ENCODE results near the gene MVB12A. TPM values are rescaled to one million over a fixed set of nuclear protein-coding genes. Genes with fewer than 3 reads are reported as not detected.

MVB12A gene
- 29.7 to 43.1 TPM (median 38.5 TPM) in 5 replicates for total RNA-seq (2022; extraction: Qiagen RNA extraction; ENCODE audit: low read depth)

GRCh38 chr19:17419621-17420474 lies at the start of gene MVB12A:
Gene MVB12A (plus strand): TSS chr19:17420047. CDS start chr19:17420136, 89 bp downstream.

GRCh38 chr19:17376935-17377600 lies 42.8 kb upstream of the MVB12A start, which contains the start of gene PLVAP:
Gene PLVAP (minus strand): TSS chr19:17377342. CDS start chr19:17377288, 54 bp downstream.

GRCh38 chr19:17393914-17394313 lies 25.9 kb upstream of the MVB12A start, which contains the start of gene CCDC194:
Gene CCDC194 (minus strand): TSS chr19:17394196. CDS start chr19:17394158, 38 bp downstream.

GRCh38 chr19:17405250-17406045 lies 14.4 kb upstream of the MVB12A start, which contains the start of gene BST2:
Gene BST2 (minus strand): TSS chr19:17405630. CDS start chr19:17405575, 55 bp downstream.

GRCh38 chr19:17448131-17448967 lies 28.5 kb downstream of the MVB12A start, which contains the start of gene TMEM221:
Gene TMEM221 (minus strand): TSS chr19:17448668. CDS start chr19:17448462, 206 bp downstream.

GRCh38 chr19:17460372-17461230 lies 40.8 kb downstream of the MVB12A start, which contains the start of gene NXNL1:
Gene NXNL1 (minus strand): TSS chr19:17460926. CDS start chr19:17460869, 57 bp downstream.

GRCh38 chr19:17470068-17470841 lies 50.4 kb downstream of the MVB12A start, which contains the start of gene SLC27A1:
Gene SLC27A1 (plus strand): TSS chr19:17470524. CDS start chr19:17470541, 17 bp downstream.

Other genes starting within 250 kb of the MVB12A start
- 14.7 to 16.4 TPM (median 15.3 TPM) in 5 replicates for gene USE1, start 204.7 kb upstream of the MVB12A start, total RNA-seq (2022; extraction: Qiagen RNA extraction; ENCODE audit: low read depth)
- gene OCEL1, start 193.8 kb upstream of the MVB12A start, total RNA-seq (2022; extraction: Qiagen RNA extraction; ENCODE audit: low read depth) = 9.8 to 13.9 TPM (median 10.9 TPM) in 5 replicates
- 23.3 to 58.5 TPM (median 49.9 TPM) in 5 replicates for gene NR2F6, start 174.1 kb upstream of the MVB12A start, total RNA-seq (2022; extraction: Qiagen RNA extraction; ENCODE audit: low read depth)
- not detected in 5 replicates for gene USHBP1, start 155.3 kb upstream of the MVB12A start, total RNA-seq (2022; extraction: Qiagen RNA extraction; ENCODE audit: low read depth)
- 58.4 to 65.2 TPM (median 62.0 TPM) in 5 replicates for gene BABAM1, start 152.6 kb upstream of the MVB12A start, total RNA-seq (2022; extraction: Qiagen RNA extraction; ENCODE audit: low read depth)
- gene ANKLE1, start 138.1 kb upstream of the MVB12A start, total RNA-seq (2022; extraction: Qiagen RNA extraction; ENCODE audit: low read depth) = 0.27 to 0.76 TPM (median 0.40 TPM) in 5 replicates
- 2.0 to 3.6 TPM (median 3.2 TPM) in 5 replicates for gene ABHD8, start 116.6 kb upstream of the MVB12A start, total RNA-seq (2022; extraction: Qiagen RNA extraction; ENCODE audit: low read depth)
- gene MRPL34, start 114.2 kb upstream of the MVB12A start, total RNA-seq (2022; extraction: Qiagen RNA extraction; ENCODE audit: low read depth) = 52.6 to 96.7 TPM (median 84.9 TPM) in 5 replicates
- 53.8 to 73.0 TPM (median 68.7 TPM) in 5 replicates for gene DDA1, start 110.5 kb upstream of the MVB12A start, total RNA-seq (2022; extraction: Qiagen RNA extraction; ENCODE audit: low read depth)
- 2.1 to 4.3 TPM (median 3.9 TPM) in 5 replicates for gene ANO8, start 85.2 kb upstream of the MVB12A start, total RNA-seq (2022; extraction: Qiagen RNA extraction; ENCODE audit: low read depth)
- 18.0 to 24.5 TPM (median 21.1 TPM) in 5 replicates for gene GTPBP3, start 82.5 kb upstream of the MVB12A start, total RNA-seq (2022; extraction: Qiagen RNA extraction; ENCODE audit: low read depth)
- gene PLVAP, start 42.7 kb upstream of the MVB12A start, total RNA-seq (2022; extraction: Qiagen RNA extraction; ENCODE audit: low read depth) = not detected in 5 replicates
- gene CCDC194, start 25.9 kb upstream of the MVB12A start, total RNA-seq (2022; extraction: Qiagen RNA extraction; ENCODE audit: low read depth) = not detected in 5 replicates
- 0.13 to 0.47 TPM (median 0.24 TPM) in 5 replicates for gene BST2, start 14.4 kb upstream of the MVB12A start, total RNA-seq (2022; extraction: Qiagen RNA extraction; ENCODE audit: low read depth)
- 0.46 to 0.84 TPM (median 0.76 TPM) in 5 replicates for gene TMEM221, start 28.6 kb downstream of the MVB12A start, total RNA-seq (2022; extraction: Qiagen RNA extraction; ENCODE audit: low read depth)
- gene NXNL1, start 40.9 kb downstream of the MVB12A start, total RNA-seq (2022; extraction: Qiagen RNA extraction; ENCODE audit: low read depth) = not detected in 5 replicates
- 2.6 to 3.2 TPM (median 3.1 TPM) in 5 replicates for gene SLC27A1, start 50.5 kb downstream of the MVB12A start, total RNA-seq (2022; extraction: Qiagen RNA extraction; ENCODE audit: low read depth)
- 47.9 to 75.7 TPM (median 65.7 TPM) in 5 replicates for gene PGLS, start 91.6 kb downstream of the MVB12A start, total RNA-seq (2022; extraction: Qiagen RNA extraction; ENCODE audit: low read depth)
- 61.6 to 80.3 TPM (median 73.3 TPM) in 5 replicates for gene COLGALT1, start 135.6 kb downstream of the MVB12A start, total RNA-seq (2022; extraction: Qiagen RNA extraction; ENCODE audit: low read depth)

Measured in A549 treated with DMSO at 1 μM for 4 hours (cell line).